Pancreas (tissue), 10 donors: ENCODE results near the gene CHID1. TPM values are rescaled to one million over a fixed set of nuclear protein-coding genes. Genes with fewer than 3 reads are reported as not detected.

Source experiments
- ATAC-seq, 4 donors: fragments of 200-7000 bp; cut with Tn5 transposase; one replicate each; pipeline versions ENCODE4 v1.8.0 to v1.9.1; 2020; ENCODE audit warnings: mild to moderate bottlenecking in 4 of 4, moderate library complexity in 4 of 4
- DNase-seq, 6 donors: peaks; one replicate each; pipeline ENCODE4 v3.0.0-alpha.2; 2020
- FAIRE-seq: peaks from 2 replicates; lab custom pipeline; 2012; peaks lifted over from hg19 to GRCh38; lab: Jason Lieb, UNC
- H3K27ac ChIP-seq, 4 donors: fragments of 200-600 bp; sonication (generic); 1 replicate in 3 of 4; 2 replicates in 1 of 4; pipeline versions ENCODE4 v1.5.0 to v1.8.0; 2020
- H3K27me3 ChIP-seq, 4 donors: fragments of 200-600 bp; one replicate each; pipeline ENCODE4 v1.8.0; 2021
- H3K36me3 ChIP-seq, 3 donors: fragments of 200-600 bp; sonication (generic) in 1 of 3; one replicate each; pipeline versions ENCODE4 v1.5.0 to v1.8.0; 2020 to 2021
- H3K4me1 ChIP-seq, 3 donors: fragments of 200-600 bp; one replicate each; pipeline ENCODE4 v1.8.0; 2021
- H3K4me3 ChIP-seq, 4 donors: fragments of 200-600 bp; sonication (generic) in 2 of 4; one replicate each; pipeline versions ENCODE4 v1.5.0 to v1.8.0; 2020 to 2021
- H3K9me3 ChIP-seq, 4 donors: fragments of 200-600 bp; one replicate each; pipeline ENCODE4 v1.8.0; 2021
- CTCF ChIP-seq, 4 donors: fragments of 200-600 bp; sonication (generic) in 3 of 4; IDR thresholded peaks; one replicate each; pipeline versions ENCODE4 v1.5.0 to v1.8.0; 2021; ENCODE audit warnings: antibody characterized with exemption in 4 of 4
- WGBS, 2 donors: extraction: QIAGEN DNeasy Blood & Tissue Kit; methylation state at CpG; one replicate each; pipeline ENCODE4 v1.1.7; 2013; 5-methylcytosine and 5-hydroxymethylcytosine counted together
- intact Hi-C, 3 donors: fragments of 100-400 bp; cut with DNase I; formaldehyde crosslinking; loops; one replicate each; pipeline versions ENCODE4 v1.11.1 to v1.14.2; 2022
- polyA plus RNA-seq, 2 donors: library from polyadenylated mRNA; stranded (reverse); fragments of 200-250 nt; gene quantifications; one replicate each; pipeline ENCODE4 v1.2.3, GENCODE V29; 2013
- total RNA-seq, 6 donors: library from RNA; stranded (reverse); fragmentation: NEBNext Ultra II Directional in 4 of 6; extraction: Animal tissue kit (Norgen Biotek cat#: 25700) in 4 of 6; gene quantifications; one replicate each; pipeline versions ENCODE4 v1.2.1 to v1.2.4, GENCODE V29; 2021 to 2023
- donor health status: healthy with polysubstance abuse.
- donor health status: DM: no; HTN: no; CAD: no; lungs with moderate emphysema.
- donor health status: DM: no; HTN: no; CAD: no.
- donor health status: control.
- donor health status: control.
- donor health status: Bipolar disorder and iron deficiency.
- donor health status: DM: yes; HTN: yes; CAD: no.
- donor health status: DM: no; HTN: no; CAD: no.
- donor health status: DM: no; HTN: no; CAD: no.
- donor health status: DM: yes; HTN: yes; CAD: no.

The CHID1 gene
- total and polyA plus RNA-seq, 8 donors, result 41.7 to 86.0 (median 62.1) TPM

GRCh38 chr11:931385-931784 lies 20.8 kb upstream of the CHID1 start:
- FAIRE-seq (no peak), ATAC-seq (no peak), DNase-seq (no peak)
- Histone ChIP-seq H3K27ac (no peak overlapping the region), H3K4me3 (no peak overlapping the region), H3K9me3 (no peaks in the 10 kb centered on the region), H3K36me3 (no peaks in the 10 kb centered on the region), H3K27me3 (no peaks in the 10 kb centered on the region), H3K4me1 (peaks cover 2 to 31% (median 17%) of the 10 kb centered on the region in 3 donors)
- WGBS, 2 donors, result 54 to 56% methylated on average over 3 of the region's 3 CpGs
- intact Hi-C loops, result no loop called here
- TF ChIP-seq CTCF (IDR thresholded peaks at IDR 0.05), result no peak

- WGBS, 2 donors, result 96 to 97% methylated on average over 11 of the region's 11 CpGs
- no peaks in the 10 kb centered on the region for H3K27me3 ChIP-seq
- peaks cover 0 to 31% (median 14%) of the 10 kb centered on the region in 3 donors for H3K4me1 ChIP-seq
- H3K4me3 ChIP-seq, result no peak overlapping the region
- H3K9me3 ChIP-seq, result no peaks in the 10 kb centered on the region
- ATAC-seq (no peak), FAIRE-seq (no peak), DNase-seq (peak in 2 of 6 donors; percentile 11)
- intact Hi-C loops, result loop anchor here in 1 of 3 donors (10.0 kb wide), 1 partner anchor 125 kb away; no protein-coding TSS in a partner anchor
- H3K27ac ChIP-seq, result no peak overlapping the region
- no peaks in the 10 kb centered on the region for H3K36me3 ChIP-seq
- no peak for TF ChIP-seq CTCF (IDR thresholded peaks at IDR 0.05)
Observed at GRCh38 chr11:929405-929804, 18.8 kb upstream of the CHID1 start.

- Histone ChIP-seq H3K4me1 (peaks cover 0 to 31% (median 14%) of the 10 kb centered on the region in 3 donors), H3K27ac (no peak overlapping the region), H3K36me3 (no peaks in the 10 kb centered on the region), H3K9me3 (no peaks in the 10 kb centered on the region), H3K4me3 (no peak overlapping the region), H3K27me3 (no peaks in the 10 kb centered on the region)
- TF ChIP-seq CTCF (IDR thresholded peaks at IDR 0.05), result no peak
- no peak for ATAC-seq
- peak in 2 of 6 donors; percentile 11 to 25 for DNase-seq
- no peak for FAIRE-seq
- intact Hi-C loops, result loop anchor here in 1 of 3 donors (10.0 kb wide), 1 partner anchor 126 kb away; no protein-coding TSS in a partner anchor
- WGBS, 2 donors, result 64 to 72% methylated on average over 8 of the region's 8 CpGs
Observed at GRCh38 chr11:928786-929185, 18.2 kb upstream of the CHID1 start.

- peaks cover 0 to 29% (median 14%) of the 10 kb centered on the region in 3 donors for H3K4me1 ChIP-seq
- 42 to 57% methylated on average over 7 of the region's 7 CpGs for WGBS, 2 donors
- no peak for TF ChIP-seq CTCF (IDR thresholded peaks at IDR 0.05)
- H3K4me3 ChIP-seq, result no peak overlapping the region
- no peaks in the 10 kb centered on the region for H3K9me3 ChIP-seq
- no peak for FAIRE-seq
- no peak for ATAC-seq
- H3K27ac ChIP-seq, result no peak overlapping the region
- intact Hi-C loops, result loop anchor here in 1 of 3 donors (10.0 kb wide), 1 partner anchor 127 kb away; no protein-coding TSS in a partner anchor
- peak in 1 of 6 donors; percentile 1 for DNase-seq
- H3K36me3 ChIP-seq, result no peaks in the 10 kb centered on the region
- no peaks in the 10 kb centered on the region for H3K27me3 ChIP-seq
Observed at GRCh38 chr11:927871-928270, 17.3 kb upstream of the CHID1 start.

- intact Hi-C loops, result loop anchor here in 1 of 3 donors (10.0 kb wide), 1 partner anchor 128 kb away; no protein-coding TSS in a partner anchor
- peaks cover 0 to 25% (median 14%) of the 10 kb centered on the region in 3 donors for H3K4me1 ChIP-seq
Observed at GRCh38 chr11:926341-926916, 15.8 kb upstream of the CHID1 start.

More at GRCh38 chr11:926341-926916, 15.8 kb upstream of the CHID1 start:
- H3K27ac ChIP-seq, result peak overlapping the region; percentile 35 to 81 (median 68)
- H3K9me3 ChIP-seq, result no peaks in the 10 kb centered on the region
- FAIRE-seq (no peak), ATAC-seq (peak; percentile 16 to 36 (median 36)), DNase-seq (peak in 5 of 6 donors; percentile 31 to 53 (median 40))
- no peaks in the 10 kb centered on the region for H3K27me3 ChIP-seq
- H3K36me3 ChIP-seq, result no peaks in the 10 kb centered on the region
- H3K4me3 ChIP-seq, result peak overlapping the region; percentile 49 to 75 (median 60)
- 2% methylated on average over 21 to 26 of the region's 26 CpGs for WGBS, 2 donors
- no peak for TF ChIP-seq CTCF (IDR thresholded peaks at IDR 0.05)
